KBM-7 (cell line): Measurements from ENCODE around the gene ZNF148.

ENCODE experiments used
- DNase-seq: peaks from one replicate; pipeline ENCODE4 v3.0.0-alpha.2; 2015
- in situ Hi-C: fragments of 300-500 bp; cut with MboI; formaldehyde crosslinking; loops from 2 replicates; pipeline ENCODE4 v1.14.3; 2020; ENCODE audit warnings: low sequenced_read_pairs, low pct_unique_long_range_greater_than_20kb, mixed read lengths

The ZNF148 gene

DNA sequence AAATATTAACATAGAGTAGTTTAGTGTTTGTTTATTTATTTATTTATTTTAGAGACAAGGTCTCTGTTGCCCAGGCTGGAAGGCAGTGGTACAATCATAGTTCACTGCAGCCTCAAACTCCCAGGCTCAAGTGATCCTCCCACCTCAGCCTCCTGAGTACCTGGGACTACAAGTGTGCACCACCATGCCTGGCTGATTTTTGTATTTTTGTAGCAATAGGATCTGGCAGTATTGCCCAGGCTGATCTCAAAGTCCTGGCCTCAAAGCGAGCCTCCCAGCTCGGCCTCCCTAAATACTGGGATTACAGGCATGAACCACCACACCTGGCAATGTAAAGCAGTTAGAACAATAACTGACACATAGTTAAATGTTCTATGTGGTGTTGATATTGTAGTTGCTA, 4.4 kb upstream of the ZNF148 start:
- in situ Hi-C loops, result no loop called here
- no peak for DNase-seq

DNA sequence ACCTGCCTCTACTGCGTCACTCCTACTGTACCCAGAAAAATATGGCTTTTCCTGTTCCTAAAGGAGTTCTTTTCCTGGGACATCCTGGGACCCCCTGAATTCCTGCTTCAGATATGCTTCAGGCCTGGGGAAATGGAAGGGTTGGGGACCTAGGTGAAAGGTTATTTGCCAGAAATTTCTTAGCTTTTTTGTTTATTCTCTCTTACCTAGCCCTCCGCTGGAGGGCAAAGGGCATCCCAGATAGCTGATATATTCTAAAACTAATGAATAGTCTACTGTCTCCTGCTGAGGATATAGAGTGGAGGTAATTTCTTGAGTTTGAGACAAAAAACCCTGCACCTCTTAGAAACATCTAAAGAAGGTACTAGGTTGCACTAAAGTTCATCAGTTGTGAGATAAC, 3.6 kb upstream of the ZNF148 start:
- no peak for DNase-seq
- in situ Hi-C loops, result no loop called here

DNA sequence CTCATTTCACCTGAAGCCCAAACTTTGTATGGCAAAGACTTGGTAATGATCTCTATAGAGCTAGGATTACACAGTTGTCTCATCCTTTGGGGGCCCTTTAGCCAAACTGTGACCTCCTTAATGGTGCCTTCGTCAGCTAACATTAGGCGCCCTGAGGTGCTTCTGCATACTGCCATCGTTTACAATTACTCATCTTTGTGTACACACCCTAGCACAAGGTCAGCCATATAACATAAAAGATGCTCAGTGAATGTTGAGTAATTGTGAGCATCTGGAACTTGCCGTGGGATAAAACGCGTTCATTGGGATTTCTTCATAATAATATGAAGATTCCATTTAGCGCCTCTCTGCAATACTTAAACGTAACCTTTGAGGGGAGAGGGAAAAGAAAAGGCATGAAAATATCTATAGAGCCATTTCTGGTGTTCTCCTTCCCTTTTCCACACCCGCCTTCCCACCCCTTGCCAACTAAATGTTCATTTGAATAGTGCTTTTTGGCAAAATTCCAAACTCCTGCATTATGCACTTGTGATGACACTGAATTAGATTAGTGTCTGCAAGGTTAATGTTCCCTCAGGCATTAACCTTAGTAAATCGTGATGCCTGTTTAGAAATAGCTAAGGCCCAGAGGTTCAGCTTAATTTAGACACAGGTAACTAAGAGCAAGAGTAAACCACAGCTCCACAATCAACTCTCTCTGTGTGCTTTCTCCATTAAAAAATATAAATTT, 990 bp upstream of the ZNF148 start:
- peak; percentile 10 for DNase-seq
- in situ Hi-C loops, result no loop called here

DNA sequence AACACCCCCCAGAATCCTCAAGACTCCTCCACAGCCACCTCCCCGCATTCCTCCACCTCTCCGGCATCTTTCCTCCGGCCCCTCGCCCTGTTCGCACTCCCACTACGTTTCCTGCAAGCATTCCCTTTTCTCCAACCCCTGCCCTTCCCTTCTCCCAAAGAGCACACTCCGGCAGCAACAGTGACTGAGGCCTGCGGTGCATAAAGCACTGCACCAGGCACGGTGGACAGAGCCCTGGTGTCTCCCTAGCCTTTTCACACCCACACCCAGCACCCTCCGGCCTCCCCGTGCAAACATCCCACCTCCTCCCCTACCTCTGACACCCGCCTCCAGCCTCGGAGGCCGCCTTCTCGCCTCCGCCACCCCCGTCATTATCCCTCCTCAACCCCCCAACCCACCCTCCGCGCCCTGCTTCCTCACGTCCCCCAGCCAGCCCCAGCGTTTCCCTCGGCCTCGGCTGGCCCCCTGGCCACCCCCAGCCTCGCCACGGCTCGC, 577 bp downstream of the ZNF148 start:
- DNase-seq, result peak; percentile 45
- in situ Hi-C loops, result no loop called here

DNA sequence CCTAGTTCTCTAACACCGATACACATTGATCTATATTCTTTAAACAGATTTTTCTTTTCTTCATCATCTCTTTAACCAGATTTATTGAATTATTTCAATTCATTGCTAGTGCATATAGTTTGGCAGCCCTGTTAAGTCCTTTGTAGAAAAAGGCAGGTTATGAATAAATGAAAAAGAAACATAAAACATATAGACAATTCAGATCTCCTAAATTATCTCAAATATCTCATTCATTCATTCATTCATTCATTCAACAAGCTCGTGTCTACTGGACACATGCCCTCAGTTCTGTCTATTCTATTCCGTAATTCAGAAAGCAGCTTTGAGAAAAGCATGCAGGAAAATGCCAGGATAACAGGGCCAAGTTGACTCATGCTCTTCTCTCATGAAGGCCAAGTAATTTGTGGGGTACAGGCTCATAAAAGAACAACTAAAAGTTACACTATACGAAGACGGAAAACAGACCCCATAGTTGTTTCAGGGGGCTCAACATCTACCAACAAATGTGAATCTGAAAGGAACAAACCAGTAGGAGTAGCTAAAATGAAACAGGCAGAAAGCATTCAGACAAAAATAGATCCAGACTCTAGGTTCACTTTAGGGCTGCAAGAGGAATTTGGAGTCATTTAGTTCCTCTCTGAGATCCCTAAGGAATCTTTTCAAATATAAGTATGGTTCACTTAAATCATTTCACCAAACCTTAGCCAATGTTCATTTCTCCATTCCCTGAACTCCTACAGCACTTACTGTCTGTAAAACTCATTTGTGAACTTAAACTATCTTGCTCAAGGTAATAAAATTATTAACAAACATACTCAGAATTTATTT, 7.5 kb downstream of the ZNF148 start:
- in situ Hi-C loops, result no loop called here
- DNase-seq, result no peak

DNA sequence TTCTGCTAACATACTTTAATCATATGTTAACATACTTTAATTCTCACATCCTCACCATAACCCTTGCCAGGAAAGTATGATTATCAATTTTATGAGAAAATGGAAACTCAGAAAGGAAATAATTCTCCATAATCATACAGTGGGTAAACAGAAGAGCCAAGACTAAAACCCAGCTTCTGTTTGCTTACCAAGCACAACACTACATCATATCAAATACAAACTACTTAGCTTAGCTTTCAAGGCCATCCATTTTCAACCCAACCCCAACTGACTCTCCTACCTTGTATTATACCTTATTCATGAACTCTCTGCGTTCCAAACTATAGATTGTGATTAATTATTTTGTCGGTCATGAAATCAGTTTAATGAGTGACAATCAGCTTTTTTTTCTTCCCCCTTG, 9.0 kb downstream of the ZNF148 start:
- in situ Hi-C loops, result no loop called here
- no peak for DNase-seq

DNA sequence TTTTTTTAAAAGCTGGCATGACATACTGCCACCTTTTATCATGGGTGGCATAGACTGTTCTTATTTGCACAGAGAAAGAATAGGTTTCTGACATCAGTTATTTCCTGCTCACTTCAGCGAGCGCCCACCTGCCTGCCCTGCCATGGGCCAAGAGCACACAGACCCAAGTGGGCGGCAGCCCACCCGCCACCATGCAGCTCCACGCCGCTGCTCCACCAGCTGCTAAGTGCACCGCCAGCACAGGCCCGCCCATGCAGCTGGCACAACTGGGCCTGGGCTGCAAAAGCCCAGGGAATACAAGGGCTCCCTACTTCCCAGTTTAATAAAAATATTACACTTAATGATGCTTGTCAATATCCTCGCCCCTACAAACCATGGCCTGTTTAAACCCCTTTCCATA, 15.4 kb downstream of the ZNF148 start:
- in situ Hi-C loops, result no loop called here
- DNase-seq, result no peak

DNA sequence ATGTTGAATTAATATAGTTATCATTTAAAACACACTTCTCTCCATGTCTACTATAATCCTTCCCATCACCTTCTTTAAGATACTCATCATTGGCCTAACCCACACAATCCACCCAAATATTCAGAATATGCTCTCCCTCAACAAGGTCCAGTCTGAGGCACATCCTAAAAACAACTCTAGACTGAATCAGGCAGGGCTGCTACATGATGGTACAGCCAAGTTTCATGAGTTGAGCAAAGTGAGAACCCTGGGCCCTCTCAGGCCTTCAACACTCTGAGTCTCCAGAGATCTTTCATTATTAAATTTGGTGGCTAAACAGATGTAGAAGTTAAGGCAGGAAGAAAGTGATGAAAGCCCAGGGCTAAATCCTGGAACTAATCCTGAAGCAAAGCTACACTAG, 16.2 kb downstream of the ZNF148 start:
- DNase-seq, result no peak
- in situ Hi-C loops, result no loop called here

DNA sequence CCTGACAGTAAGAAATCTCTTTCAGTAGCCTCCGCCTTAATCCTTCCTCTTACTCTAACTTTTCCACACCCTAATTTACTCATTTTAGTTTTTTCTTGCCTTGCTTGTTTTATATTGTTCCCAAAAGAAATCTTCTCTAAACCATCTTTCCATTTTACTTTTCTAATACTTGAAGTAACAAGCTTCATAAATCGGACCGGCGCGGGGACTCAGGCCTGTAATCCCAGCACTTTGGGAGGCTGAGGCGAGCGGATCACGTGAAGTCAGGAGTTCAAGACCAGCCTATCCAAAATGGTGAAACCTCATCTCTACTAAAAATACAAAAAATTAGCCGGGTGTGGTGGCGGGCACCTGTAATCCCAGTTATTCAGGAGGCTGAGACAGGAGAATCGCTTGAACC, 17.3 kb downstream of the ZNF148 start:
- DNase-seq, result no peak
- in situ Hi-C loops, result no loop called here

DNA sequence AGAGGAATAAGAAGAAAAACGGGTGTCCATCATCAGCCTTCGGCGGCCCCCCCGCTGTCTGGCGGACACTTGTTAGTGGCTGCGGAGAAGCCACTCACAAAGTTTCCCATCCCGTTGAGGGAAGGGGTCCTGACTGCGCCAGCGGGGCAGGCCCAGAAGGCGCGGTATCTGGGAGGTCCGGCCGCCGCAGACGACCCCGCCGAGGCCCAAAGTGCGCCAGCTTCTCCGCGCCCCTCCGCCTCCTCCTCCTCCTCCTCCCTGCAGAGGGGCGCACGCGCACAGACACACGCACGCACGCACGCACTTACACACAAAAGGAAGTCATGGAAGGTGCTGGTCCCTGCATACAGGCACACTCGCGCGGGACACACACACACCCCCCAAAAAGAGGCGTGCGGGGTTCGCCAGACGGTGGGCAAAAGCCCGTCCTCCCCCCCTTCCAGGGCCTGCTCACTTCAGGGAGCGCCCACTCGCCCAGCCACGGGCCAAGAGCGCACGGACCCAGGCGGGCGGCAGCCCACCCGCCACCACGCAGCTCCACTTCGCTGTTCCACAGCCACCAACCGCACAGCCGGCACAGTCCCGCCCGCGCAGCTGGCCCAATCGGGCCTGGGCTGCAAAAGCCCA, 18.0 kb downstream of the ZNF148 start:
- in situ Hi-C loops, result no loop called here
- DNase-seq, result peak; percentile 80

DNA sequence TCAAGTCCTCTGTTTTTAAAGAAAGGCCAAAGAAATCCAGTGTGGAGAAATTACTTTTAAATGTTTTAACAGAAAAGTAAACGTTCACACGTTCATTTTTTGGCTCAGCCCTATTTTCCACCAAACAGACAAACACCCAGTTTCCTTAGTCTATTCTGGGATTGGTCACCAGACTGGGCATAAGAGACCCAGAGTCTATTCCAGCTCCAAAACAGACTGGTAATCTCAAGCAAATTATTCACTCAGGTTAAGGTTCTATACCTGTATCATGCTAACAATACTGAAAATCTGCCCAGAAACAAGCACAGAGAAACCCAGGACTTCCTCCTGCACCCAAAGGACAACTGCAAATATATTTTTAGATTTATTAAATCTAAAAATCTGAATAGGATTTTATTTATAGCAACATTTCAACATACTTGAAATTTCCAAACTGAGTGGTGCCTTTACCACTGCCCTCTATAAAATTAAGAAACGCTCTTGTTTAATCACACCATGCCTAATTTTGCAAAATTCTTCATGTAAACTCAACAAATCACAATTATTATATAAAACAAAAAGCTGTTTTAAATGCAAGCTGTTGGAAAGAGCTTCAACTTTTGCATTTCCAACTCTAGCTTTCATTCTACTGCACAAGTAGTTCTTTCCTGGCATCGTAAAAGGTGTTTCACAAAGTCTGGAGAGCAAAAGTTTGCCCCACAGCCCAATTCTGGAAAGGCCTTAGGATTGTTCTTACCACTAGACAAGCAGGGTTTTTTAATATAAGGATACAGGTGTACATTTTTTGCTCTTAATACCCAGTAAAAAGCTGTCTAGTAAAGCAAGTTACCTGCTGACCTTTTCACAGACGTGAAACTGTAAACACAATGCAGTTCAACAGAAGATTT, 18.7 kb downstream of the ZNF148 start:
- peak; percentile 13 for DNase-seq
- in situ Hi-C loops, result no loop called here

DNA sequence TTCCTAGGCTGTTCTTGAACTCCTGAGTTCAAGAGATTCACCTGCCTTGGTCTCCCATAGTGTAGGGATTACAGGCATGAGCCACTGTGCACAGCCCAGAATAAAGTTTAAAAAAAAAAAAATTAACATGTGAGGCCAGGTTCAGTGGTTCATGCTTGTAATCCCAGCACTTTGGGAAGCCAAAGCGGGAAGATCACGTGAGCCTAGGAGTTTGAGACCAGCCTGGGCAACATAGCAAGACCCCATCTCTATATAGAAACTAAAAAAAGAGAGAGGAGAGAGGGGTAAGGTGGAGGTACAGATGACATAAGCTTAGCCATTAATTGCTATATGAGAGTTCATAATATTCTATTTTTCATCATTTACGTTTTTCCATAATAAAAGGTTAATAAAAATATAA, 21.5 kb downstream of the ZNF148 start:
- in situ Hi-C loops, result no loop called here

DNA sequence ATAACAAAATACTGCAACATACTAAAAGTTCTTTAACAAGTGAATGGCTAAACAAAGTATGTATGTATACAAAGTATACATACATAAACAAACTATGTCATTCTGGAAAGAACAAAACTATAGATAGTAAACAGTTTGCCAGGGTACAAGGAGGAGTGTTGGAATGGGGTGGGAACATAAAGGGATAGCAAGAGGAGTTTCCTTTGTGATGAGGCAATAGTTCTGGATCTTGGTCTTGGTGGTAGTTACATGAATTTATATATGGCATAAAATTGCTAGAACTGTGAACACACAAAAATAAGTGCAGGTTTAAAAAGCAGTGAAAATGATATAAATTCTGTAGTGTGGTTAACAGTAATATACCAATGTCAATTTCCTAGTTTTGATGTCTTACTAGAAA, 22.0 kb downstream of the ZNF148 start:
- in situ Hi-C loops, result no loop called here
- DNase-seq, result no peak

More for the DNA sequence above, 21.5 kb downstream of the ZNF148 start:
- DNase-seq, result no peak

DNA sequence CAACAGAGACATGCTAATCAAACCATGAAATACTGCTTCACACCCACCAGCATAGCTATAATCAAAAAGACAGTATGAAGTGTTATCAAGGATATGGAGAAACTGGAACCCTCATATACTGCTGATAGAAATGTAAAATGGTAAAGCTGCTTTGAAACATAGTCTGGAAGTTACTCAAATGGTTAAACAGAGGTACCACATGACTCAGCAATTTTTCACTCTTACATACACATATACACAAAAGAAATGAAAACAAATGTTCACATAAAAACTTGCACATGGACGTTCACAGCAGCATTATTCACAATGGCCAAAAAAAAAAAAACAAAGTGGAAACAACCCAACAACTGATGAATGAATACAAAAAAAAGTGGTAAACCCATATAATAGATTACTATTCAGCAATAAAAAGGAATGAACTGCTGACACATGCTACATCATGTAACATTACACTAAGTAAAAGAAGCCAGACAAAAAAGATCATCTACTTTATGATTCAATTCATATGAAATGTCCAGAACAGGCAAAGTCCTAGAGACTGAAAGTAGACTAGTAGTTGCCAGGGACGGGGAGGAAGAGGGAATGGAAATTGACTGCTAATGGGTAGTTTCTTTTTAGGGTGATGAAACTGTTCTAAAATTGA, 23.2 kb downstream of the ZNF148 start:
- in situ Hi-C loops, result no loop called here
- DNase-seq, result no peak

DNA sequence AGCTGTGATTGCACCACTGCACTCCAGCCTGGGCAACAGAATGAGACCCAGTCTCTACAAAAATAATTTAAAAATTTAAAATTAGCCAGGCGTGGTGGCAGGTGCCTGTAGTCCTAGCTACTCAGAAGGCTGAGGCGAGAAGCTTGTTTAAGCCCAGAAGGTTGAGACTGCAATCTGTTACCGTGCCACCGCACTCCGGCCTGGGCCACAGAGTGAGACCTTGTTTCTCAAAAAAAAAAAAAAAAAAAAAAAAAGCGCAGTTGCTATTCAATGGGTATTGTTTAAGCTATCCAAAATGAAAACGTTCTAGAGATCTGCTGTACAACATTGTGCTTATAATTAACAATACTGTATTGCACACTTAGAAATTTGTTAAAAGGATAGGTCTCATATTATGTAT, 24.0 kb downstream of the ZNF148 start:
- in situ Hi-C loops, result no loop called here
- DNase-seq, result no peak

DNA sequence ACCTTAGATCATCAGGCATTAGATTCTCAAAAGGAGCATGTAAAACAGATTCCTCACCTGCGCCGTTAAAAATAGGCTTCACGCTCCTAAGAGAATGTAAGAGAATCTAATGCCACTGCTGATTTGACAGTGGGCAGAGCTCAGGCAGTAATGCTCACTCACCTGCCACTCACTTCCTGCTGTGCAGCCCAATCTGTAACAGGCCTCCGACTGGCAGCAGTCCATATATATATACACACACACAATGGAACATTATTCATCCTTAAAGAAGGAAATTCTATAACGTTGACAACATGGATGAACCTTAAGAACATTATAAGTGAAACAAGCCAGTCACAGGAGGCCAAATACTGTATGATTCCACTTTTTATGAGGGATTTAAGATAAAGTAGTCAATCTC, 24.5 kb downstream of the ZNF148 start:
- DNase-seq, result no peak
- in situ Hi-C loops, result no loop called here

DNA sequence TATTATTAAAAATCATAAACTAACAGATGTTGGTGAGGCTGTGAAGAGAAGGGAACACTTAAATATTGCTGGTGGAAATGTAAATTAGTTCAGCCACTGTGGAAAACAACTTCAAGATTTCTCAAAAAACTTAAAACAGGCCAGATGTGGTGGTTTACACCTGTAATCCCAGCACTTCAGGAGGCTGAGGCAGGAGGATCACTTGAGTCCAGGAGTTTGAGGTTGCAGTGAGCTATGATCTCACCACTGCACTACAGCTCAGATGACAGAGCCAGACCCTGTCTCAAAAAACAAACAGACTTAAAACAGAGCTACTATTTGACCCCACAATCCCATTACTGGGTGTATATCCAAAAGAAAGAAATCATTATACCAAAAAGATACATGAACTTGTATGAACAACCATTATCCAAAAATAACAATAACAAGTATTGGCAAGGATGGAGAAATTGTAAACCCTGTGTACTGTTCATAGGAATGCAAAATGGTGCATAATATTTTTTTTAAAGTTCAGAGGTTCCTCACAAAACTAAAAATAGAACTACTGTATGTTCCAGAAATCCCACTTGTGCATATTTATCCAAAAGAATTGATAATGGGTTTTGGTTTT, 25.5 kb downstream of the ZNF148 start:
- no peak for DNase-seq
- in situ Hi-C loops, result no loop called here

DNA sequence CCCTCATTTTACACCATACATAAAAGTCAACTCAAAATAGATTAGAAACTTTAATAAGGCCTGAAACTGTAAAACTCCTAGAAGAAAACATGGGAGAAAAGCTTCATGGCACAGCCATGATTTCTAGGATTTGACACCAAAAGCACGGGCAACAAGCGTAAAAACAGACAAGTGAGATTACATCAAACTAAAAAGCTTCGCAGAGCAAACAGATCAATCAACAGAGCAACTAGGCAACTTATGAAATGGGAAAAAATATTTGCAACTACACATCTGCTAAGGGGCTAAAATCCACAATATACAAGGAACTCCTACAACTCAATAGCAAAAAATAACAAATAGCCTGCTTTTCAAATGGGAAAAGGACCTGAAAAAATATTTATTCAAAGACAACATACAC, 26.1 kb downstream of the ZNF148 start:
- in situ Hi-C loops, result no loop called here

More for the DNA sequence above, 26.1 kb downstream of the ZNF148 start:
- DNase-seq, result no peak
